ENCODE data around the gene ROR2.

DNA sequence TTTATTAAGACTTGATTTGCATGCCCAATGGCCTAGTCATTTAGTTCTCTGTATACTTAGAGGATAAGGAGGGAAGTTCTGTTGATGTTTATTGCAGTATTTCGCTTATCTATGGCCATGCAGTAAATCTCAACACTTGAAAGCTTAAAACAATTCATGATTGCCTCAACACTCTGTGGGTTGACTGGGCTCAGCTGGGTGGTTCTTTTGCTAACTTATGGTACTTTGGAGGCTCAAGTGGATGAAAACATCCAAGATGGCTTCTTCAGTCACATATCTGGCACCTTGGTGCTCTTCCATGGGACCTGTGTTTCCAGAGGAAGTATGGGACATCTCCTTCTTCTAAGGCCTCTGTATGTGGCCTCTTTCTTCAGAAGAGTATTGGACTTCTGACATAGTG, 10.3 kb upstream of the ROR2 start:
- TF ChIP-seq POLR2A (IDR thresholded peaks at IDR 0.05; ENCODE audit: low read length) (no peak), GATA1 (IDR thresholded peaks at IDR 0.05; ENCODE audit: low read depth, low read length) (no peak)
